Jurkat, Clone E6-1 (cell line): ENCODE results near the gene CD46. TPM values are rescaled to one million over a fixed set of nuclear protein-coding genes. Genes with fewer than 3 reads are reported as not detected.
"Not testable (repeated sequence)": the region's sequence is repeated elsewhere in the genome, so short reads cannot be mapped to it uniquely, and the experiment has no call there.

Experiments used
- DNase-seq: peaks from one replicate; pipeline ENCODE4 v3.0.0-alpha.2; 2011; ENCODE audit warnings: low read depth, low spot score
- H3K4me3 ChIP-seq: 2 replicates; pipeline ENCODE4 v1.5.1; 2011; ENCODE audit warnings: mild to moderate bottlenecking, low read length, control low read depth, moderate library complexity
- polyA plus RNA-seq: library from polyadenylated mRNA; unstranded; fragments of >200 nt; gene quantifications from one replicate; pipeline ENCODE4 v1.2.1, GENCODE V29; 2012; ENCODE audit warnings: missing spikeins; ENCODE audit not compliant: insufficient read length, insufficient read depth

Gene CD46
- polyA plus RNA-seq: 103 TPM

- peak within 1 kb of the TSS; percentile 76 for H3K4me3 ChIP-seq
- peak; percentile 90 for DNase-seq
Measured at GRCh38 chr1:207751790-207752455, at the start of gene CD46. Gene CD46, plus strand, starts transcription at chr1:207752054. Its CDS starts 159 bp downstream, at chr1:207752213.

DNA sequence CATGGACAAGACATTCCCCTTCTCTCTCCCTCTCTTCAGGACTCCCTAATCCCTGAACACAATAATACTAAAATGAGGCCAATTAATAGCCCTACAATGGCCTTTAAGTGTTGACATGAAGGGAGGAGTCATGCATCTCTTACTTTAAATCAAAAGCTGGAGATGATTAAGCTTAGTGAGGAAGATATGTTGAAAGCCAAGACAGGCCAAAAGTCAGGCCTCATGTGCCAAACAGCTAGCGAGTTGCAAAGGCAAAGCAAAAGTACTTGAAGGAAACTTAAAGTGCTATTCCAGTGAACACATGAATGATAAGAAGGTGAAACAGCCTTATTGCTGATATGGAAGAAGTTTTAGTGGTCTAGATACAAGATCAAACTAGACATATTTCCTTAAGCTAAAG lies 49.5 kb upstream of the CD46 start:
- DNase-seq: no peak

GRCh38 chr1:207703712-207704111 lies 48.1 kb upstream of the CD46 start:
- no peak overlapping the region for H3K4me3 ChIP-seq
- DNase-seq: no peak

More for the DNA sequence above, 49.5 kb upstream of the CD46 start:
- H3K4me3 ChIP-seq: no peak overlapping the region

DNA sequence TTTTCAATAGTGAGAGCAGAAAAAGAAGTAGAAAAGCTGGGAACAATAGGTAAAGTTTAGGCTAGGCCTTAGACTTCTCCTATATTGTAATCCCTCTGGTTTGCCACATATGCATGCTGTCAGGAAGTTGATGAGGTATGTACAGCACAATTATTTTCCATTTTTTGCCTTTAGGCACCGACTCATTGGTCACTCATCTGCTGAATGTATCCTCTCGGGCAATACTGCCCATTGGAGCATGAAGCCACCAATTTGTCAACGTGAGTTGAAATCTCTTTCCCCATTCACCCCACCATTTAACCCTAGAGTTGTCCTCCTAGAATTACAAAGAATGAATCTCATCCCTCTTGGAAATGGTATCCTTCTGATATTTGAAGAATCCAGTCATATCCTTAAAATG lies 43.9 kb upstream of the CD46 start:
- not testable (repeated sequence) for DNase-seq, H3K4me3 ChIP-seq

DNA sequence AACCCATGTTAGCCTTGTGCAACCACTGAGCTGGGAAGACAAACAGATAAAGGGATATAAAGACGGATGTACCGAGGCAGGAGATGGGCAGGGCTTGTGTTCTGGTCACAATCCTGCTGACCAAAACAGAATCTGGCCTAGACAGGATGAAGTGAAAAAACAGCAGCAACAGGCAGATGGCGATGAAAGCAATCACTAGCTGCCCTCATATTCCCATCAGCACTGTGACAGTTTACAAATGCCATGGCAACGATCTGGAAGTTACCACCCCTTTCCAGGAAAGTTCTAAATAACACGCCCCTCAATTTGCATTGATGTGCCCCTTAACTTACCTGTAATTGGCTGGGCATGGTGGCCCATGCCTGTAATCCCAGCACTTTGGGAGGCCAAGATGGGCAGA lies 40.6 kb upstream of the CD46 start:
- H3K4me3 ChIP-seq: no peak overlapping the region
- peak; percentile 3 for DNase-seq

DNA sequence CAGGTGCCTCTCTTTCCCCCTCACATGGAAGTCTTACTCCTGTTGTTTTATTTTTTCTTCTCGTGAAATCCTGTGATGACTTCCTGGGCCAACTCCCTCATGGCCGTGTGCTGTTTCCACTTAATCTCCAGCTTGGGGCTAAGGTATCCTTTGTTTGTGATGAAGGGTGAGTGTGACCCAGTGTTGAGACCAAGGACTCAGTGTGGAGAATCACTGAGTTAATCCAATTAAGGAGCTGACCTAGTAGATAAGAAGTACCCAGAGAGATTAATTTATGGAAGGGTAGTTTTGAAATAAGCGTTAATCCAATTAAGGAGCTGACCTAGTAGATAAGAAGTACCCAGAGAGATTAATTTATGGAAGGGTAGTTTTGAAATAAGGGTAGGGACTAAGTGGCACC lies 39.2 kb upstream of the CD46 start:
- not testable (repeated sequence) for DNase-seq

GRCh38 chr1:207713529-207713928 lies 38.3 kb upstream of the CD46 start:
- no peak overlapping the region for H3K4me3 ChIP-seq
- DNase-seq: peak; percentile 5

More for the DNA sequence above, 39.2 kb upstream of the CD46 start:
- not testable (repeated sequence) for H3K4me3 ChIP-seq

GRCh38 chr1:207719234-207719633 lies 32.6 kb upstream of the CD46 start:
- DNase-seq: no peak

DNA sequence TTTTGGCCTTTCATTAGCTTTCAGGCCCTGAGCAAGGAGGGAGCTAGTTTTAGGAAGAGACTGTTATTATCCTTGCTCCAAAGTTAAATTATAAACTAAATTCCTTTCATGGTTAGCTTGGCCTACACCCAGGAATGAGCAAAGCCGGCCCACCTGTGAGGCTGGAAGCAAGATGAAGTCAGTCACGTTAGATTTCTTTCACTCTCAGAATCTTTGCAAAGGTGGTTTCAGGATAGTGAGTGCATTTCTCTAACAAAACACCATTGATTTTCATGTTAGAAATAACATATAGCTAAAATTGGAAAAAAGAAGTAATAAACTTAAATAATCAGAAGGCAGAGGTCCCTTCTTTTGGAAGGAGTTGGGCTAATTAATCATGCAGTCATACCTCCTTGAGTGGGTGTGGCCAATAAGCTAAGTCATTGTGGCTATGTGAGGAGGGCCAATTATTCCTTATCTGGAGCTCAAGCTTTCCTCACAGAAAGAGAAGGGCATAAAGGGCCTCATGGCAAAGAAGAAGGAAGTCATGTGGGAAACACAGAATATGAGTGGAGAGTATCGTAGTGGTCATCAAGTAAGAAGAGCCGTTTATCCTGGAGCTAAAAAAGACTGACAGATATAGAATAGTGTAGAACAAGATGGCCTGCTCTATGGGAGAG lies 23.5 kb upstream of the CD46 start:
- not testable (repeated sequence) for DNase-seq, H3K4me3 ChIP-seq

More at GRCh38 chr1:207719234-207719633, 32.6 kb upstream of the CD46 start:
- H3K4me3 ChIP-seq: no peak overlapping the region

DNA sequence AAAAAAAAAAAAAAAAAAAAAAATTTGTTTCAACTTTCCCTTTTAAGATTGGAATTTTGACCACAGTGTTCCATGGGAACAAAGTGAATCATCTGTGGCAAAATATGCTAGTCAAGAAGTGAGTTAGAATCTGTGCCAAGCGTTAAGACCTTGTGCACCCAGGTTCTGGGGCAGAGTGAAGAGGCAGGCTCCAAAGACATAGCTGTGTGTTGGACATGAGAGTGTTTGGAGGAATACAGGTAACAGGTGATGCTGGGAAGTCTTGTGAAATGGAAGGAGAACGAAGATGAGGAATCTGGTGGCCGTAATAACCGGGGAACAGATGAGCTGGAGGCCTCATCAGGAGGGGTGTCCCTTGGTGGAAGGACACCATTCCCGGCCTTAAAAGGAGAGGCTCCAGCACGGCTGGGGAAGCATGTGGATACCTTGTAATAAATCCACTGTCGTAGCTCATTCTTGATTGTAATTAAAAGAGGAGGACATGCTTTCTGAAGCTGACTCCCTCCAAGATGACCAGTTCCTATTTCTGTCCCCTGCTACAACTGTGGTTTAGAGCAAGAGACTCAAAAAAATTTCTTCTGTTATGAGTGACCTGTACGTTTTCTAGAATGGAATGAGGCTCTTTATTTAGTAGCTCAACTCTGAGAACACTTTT lies 14.2 kb upstream of the CD46 start:
- not testable (repeated sequence) for DNase-seq, H3K4me3 ChIP-seq

DNA sequence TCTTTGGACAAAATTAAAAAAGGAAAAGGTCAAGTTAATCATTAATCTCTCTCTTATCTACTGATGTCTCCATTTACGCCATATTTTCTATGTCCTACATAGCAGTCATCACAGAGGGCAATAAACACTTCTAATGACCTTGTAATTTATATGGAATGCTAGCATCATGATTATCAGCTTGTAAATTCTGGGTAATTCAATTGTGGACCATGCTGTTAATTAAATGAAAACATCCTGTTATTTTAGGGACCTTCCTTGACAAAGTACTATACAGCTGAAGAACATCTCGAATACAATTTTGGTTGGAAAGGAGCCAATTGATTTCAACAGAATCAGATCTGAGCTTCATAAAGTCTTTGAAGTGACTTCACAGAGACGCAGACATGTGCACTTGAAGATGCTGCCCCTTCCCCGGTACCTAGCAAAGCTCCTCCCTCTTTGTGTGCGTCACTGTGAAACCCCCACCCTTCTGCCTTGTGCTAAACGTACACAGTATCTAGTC lies 13.6 kb upstream of the CD46 start:
- peak; percentile 39 for DNase-seq
- H3K4me3 ChIP-seq: not testable (repeated sequence)

DNA sequence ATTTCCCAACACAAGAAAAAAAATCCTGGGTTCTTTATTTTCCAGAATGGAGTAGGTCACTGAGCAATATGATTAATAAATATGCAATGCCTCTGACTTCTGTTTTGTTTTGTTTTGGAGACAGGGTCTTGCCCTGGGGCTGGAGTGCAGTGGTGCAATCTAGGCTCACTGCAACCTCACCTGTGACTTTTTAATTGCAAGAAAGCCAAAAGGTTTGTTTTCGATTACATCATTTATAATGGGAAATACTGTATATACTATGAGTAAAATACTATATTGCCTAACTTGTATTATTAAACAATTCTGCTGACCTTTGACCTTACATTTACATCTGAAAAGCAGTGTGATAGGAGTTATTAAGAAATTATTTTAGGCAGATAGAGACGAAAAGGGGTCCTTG lies 11.6 kb upstream of the CD46 start:
- H3K4me3 ChIP-seq: no peak overlapping the region
- DNase-seq: no peak

- no peak for DNase-seq
- no peak overlapping the region for H3K4me3 ChIP-seq
Measured at GRCh38 chr1:207742850-207743555, 8.9 kb upstream of the CD46 start.

GRCh38 chr1:207744000-207744534 lies 7.8 kb upstream of the CD46 start:
- DNase-seq: peak; percentile 27
- no peak overlapping the region for H3K4me3 ChIP-seq

- no peak for DNase-seq
- H3K4me3 ChIP-seq: no peak overlapping the region
Measured at GRCh38 chr1:207745285-207745684, 6.6 kb upstream of the CD46 start.

DNA sequence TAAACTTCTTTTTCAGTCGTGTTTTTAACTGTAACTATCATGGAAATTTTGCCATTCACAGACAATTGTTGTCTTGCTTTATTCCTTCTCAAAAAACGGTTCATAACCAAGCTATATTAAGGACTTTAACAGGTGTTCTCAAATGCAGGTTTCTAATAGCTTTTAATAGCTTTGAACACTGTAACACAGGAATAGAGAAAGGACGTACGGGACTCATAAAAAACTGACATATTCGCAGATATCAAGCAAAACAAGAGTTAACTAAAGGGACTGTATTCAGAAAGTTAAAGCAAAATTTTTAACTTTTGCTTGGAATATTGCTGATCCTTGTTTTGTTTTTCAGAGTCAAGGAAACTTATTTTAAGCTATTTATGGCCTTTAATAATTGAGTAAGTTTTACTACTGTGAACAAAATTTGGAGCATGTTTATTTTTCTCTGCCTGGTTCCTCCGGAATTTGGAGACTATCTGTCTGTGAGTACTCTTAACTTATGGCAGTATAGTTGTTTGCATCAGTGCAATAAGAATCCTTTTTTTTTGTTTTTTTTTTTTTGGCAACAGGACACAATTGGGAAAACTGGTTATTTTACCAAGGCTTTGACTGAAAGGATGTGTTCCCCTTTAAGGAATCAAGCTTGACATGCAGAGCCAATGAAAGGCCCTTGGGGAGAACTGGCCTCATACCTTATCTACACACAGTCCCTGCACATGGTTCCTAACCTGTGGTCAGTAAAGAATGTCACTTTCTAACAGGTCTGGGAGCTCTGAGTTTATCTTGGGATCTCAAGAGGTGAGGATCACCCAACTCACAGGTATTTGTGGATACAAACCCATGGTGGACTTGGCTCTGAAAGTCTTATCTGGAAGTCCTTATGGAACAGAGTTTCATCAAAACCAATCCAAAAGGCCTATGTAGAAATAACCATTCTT lies 5.8 kb upstream of the CD46 start:
- no peak for DNase-seq
- no peak overlapping the region for H3K4me3 ChIP-seq

DNA sequence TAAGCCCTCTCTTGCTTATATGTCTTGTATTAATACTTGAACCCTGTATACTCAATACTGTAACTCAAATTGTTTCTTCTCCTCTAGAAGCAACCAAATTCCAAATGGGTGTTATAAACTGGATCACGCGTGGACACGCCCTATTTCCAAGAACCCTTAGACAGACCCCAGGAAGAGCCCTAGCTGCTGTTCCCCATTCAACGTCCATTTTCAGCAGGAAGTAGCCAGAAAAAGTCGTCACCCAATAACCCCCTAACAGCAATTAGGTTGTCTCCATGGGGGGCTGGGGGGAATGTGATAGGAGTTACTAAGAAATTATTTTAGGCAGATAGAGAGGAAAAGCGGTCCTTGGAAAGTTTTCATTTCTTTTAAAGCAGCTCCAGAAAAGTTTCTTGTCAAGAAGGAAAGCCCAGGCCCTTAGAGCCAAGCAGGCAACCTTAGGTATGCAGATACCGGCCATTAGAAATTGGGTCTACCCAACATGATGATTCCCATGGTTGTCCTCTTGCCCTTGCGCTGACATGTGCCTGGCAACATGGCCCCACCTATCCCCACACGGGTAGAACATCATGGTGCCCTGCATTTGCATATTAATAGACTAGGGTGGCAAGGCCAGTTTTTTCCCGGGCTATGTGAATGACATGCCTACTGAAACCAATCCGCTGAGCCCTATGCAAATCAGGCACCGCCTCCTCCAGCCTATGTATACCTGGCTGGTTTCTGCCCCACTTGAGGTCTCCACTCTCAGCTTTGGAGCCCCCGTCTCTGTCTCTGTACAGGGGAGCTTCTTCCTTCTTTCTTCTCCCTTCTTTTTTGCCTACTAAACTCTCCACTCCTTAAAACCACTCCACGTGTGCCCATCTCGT lies 4.0 kb upstream of the CD46 start:
- no peak for DNase-seq
- no peak overlapping the region for H3K4me3 ChIP-seq
